Measurements from ENCODE around the gene CPLX3. TPM values are rescaled to one million over a fixed set of nuclear protein-coding genes. Genes with fewer than 3 reads are reported as not detected.

Gene CPLX3
- total and polyA plus RNA-seq, 4 donors, result 0.05 to 0.13 TPM; not detected in 2

GRCh38 chr15:74820056-74820455 lies 6.4 kb upstream of the CPLX3 start:
- ATAC-seq (ENCODE audit: low FRiP score), result no peak
- H3K9me3 ChIP-seq (ENCODE audit: control insufficient read depth, low read length), result no peaks in the 10 kb centered on the region
- H3K4me1 ChIP-seq (ENCODE audit: control insufficient read depth in 1 of 2, insufficient read depth in 2 of 2, low read length in 2 of 2), result no peaks in the 10 kb centered on the region
- DNase-seq, result no peak
- intact Hi-C loops (cut with DNase I), result no loop called here
- 90 to 92% methylated on average over 5 of the region's 5 CpGs for WGBS, 2 donors
- H3K36me3 ChIP-seq (ENCODE audit: control insufficient read depth in 1 of 2, insufficient read depth in 2 of 2, low read length in 1 of 2), result no peaks in the 10 kb centered on the region
- H3K27ac ChIP-seq (ENCODE audit: low read depth in 1 of 2, low read length in 2 of 2), result no peak overlapping the region
- H3K27me3 ChIP-seq (ENCODE audit: control insufficient read depth in 1 of 2, insufficient read depth in 2 of 2, low read length in 1 of 2), result no peaks in the 10 kb centered on the region
- H3K4me3 ChIP-seq (ENCODE audit: low read length in 2 of 2), result no peak overlapping the region

- WGBS, 2 donors, result 56% methylated on average over 11 of the region's 11 CpGs
- Histone ChIP-seq H3K4me1 (ENCODE audit: control insufficient read depth in 1 of 2, insufficient read depth in 2 of 2, low read length in 2 of 2) (no peaks in the 10 kb centered on the region), H3K4me3 (ENCODE audit: low read length in 2 of 2) (no peak overlapping the region), H3K36me3 (ENCODE audit: control insufficient read depth in 1 of 2, insufficient read depth in 2 of 2, low read length in 1 of 2) (no peaks in the 10 kb centered on the region), H3K27me3 (ENCODE audit: control insufficient read depth in 1 of 2, insufficient read depth in 2 of 2, low read length in 1 of 2) (no peaks in the 10 kb centered on the region), H3K27ac (ENCODE audit: low read depth in 1 of 2, low read length in 2 of 2) (no peak overlapping the region), H3K9me3 (ENCODE audit: control insufficient read depth, low read length) (no peaks in the 10 kb centered on the region)
- intact Hi-C loops (cut with DNase I), result no loop called here
- no peak for DNase-seq
- no peak for ATAC-seq (ENCODE audit: low FRiP score)
Measured at GRCh38 chr15:74821091-74821789, 5.2 kb upstream of the CPLX3 start.

DNA sequence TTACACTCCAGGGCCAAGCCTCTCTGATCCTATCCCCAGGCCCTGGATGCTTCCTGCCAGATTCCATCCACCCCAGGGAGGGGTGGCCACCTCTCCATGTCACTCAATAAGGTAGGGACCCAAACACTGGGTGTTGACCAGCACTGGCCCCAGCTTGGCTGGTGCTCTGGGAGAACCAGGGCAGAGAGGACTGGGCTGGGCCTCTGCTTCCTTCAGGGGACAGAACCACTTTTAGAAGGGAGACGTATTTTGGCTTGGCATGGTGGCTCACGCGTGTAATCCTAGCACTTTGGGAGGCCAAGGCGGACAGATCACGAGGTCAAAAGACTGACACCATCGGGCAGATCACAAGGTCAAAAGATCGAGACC lies 4.7 kb upstream of the CPLX3 start:
- no peak overlapping the region for H3K4me3 ChIP-seq (ENCODE audit: low read length in 2 of 2)
- H3K27ac ChIP-seq (ENCODE audit: low read depth in 1 of 2, low read length in 2 of 2), result no peak overlapping the region
- H3K4me1 ChIP-seq (ENCODE audit: control insufficient read depth in 1 of 2, insufficient read depth in 2 of 2, low read length in 2 of 2), result no peaks in the 10 kb centered on the region
- 79 to 86% methylated on average over 7 of the region's 7 CpGs for WGBS, 2 donors
- intact Hi-C loops (cut with DNase I), result no loop called here
- H3K27me3 ChIP-seq (ENCODE audit: control insufficient read depth in 1 of 2, insufficient read depth in 2 of 2, low read length in 1 of 2), result no peaks in the 10 kb centered on the region
- H3K9me3 ChIP-seq (ENCODE audit: control insufficient read depth, low read length), result no peaks in the 10 kb centered on the region
- H3K36me3 ChIP-seq (ENCODE audit: control insufficient read depth in 1 of 2, insufficient read depth in 2 of 2, low read length in 1 of 2), result no peaks in the 10 kb centered on the region
- DNase-seq (no peak), ATAC-seq (ENCODE audit: low FRiP score) (no peak)

GRCh38 chr15:74822233-74822632 lies 4.2 kb upstream of the CPLX3 start:
- Histone ChIP-seq H3K9me3 (ENCODE audit: control insufficient read depth, low read length) (no peaks in the 10 kb centered on the region), H3K27me3 (ENCODE audit: control insufficient read depth in 1 of 2, insufficient read depth in 2 of 2, low read length in 1 of 2) (no peaks in the 10 kb centered on the region), H3K27ac (ENCODE audit: low read depth in 1 of 2, low read length in 2 of 2) (no peak overlapping the region), H3K36me3 (ENCODE audit: control insufficient read depth in 1 of 2, insufficient read depth in 2 of 2, low read length in 1 of 2) (no peaks in the 10 kb centered on the region), H3K4me1 (ENCODE audit: control insufficient read depth in 1 of 2, insufficient read depth in 2 of 2, low read length in 2 of 2) (no peaks in the 10 kb centered on the region), H3K4me3 (ENCODE audit: low read length in 2 of 2) (no peak overlapping the region)
- 68 to 80% methylated on average over 4 of the region's 4 CpGs for WGBS, 2 donors
- ATAC-seq (ENCODE audit: low FRiP score) (no peak), DNase-seq (no peak)
- intact Hi-C loops (cut with DNase I), result no loop called here

DNA sequence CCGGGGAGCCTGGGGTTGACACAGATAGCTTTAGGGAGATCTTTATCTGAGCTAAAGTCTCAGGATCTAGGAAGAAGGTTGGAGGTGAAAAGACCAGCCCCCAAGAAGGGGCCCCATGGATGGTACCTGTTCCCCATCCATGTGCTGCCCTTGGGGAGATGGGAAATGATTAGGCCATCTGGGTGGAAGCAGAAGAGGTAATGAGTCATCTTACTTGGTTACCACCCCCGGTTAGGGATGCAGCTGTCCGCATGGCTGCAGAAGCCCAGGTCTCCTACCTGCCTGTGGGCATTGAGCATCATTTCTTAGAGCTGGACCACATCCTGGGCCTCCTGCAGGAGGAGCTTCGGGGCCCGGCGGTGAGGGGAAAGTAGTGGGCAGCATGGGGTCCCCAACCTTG lies 3.1 kb upstream of the CPLX3 start:
- Histone ChIP-seq H3K27ac (ENCODE audit: low read depth in 1 of 2, low read length in 2 of 2) (no peak overlapping the region), H3K4me3 (ENCODE audit: low read length in 2 of 2) (no peak overlapping the region), H3K36me3 (ENCODE audit: control insufficient read depth in 1 of 2, insufficient read depth in 2 of 2, low read length in 1 of 2) (no peaks in the 10 kb centered on the region), H3K9me3 (ENCODE audit: control insufficient read depth, low read length) (no peaks in the 10 kb centered on the region), H3K4me1 (ENCODE audit: control insufficient read depth in 1 of 2, insufficient read depth in 2 of 2, low read length in 2 of 2) (no peaks in the 10 kb centered on the region), H3K27me3 (ENCODE audit: control insufficient read depth in 1 of 2, insufficient read depth in 2 of 2, low read length in 1 of 2) (no peaks in the 10 kb centered on the region)
- no peak for ATAC-seq (ENCODE audit: low FRiP score)
- DNase-seq, result no peak
- 70 to 72% methylated on average over 4 to 6 of the region's 6 CpGs for WGBS, 2 donors
- intact Hi-C loops (cut with DNase I), result no loop called here

DNA sequence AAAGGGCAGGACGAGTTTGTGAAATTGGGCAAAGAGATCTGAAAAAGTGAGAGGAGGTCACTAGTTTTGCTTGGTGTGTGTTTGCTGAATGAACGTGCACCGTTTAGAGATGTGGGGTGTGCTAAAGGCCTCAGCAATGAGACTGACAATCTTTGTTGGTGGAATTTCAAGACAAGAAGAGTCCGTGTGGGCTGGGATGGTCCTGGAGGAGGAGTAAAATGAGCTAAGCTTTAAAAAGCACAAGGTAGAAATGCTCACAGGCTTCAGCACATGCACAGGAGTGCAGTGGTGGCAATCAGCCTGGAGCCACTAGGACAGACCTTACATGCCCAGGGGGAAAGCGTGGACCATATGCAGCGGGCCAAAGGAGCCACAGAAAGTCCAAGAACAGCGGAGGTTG lies 1.5 kb upstream of the CPLX3 start:
- no peaks in the 10 kb centered on the region for H3K36me3 ChIP-seq (ENCODE audit: control insufficient read depth in 1 of 2, insufficient read depth in 2 of 2, low read length in 1 of 2)
- H3K9me3 ChIP-seq (ENCODE audit: control insufficient read depth, low read length), result no peaks in the 10 kb centered on the region
- ATAC-seq (ENCODE audit: low FRiP score), result no peak
- no peaks in the 10 kb centered on the region for H3K4me1 ChIP-seq (ENCODE audit: control insufficient read depth in 1 of 2, insufficient read depth in 2 of 2, low read length in 2 of 2)
- 72 to 75% methylated on average over 7 of the region's 7 CpGs for WGBS, 2 donors
- DNase-seq, result no peak
- no peaks in the 10 kb centered on the region for H3K27me3 ChIP-seq (ENCODE audit: control insufficient read depth in 1 of 2, insufficient read depth in 2 of 2, low read length in 1 of 2)
- H3K4me3 ChIP-seq (ENCODE audit: low read length in 2 of 2), result no peak overlapping the region
- H3K27ac ChIP-seq (ENCODE audit: low read depth in 1 of 2, low read length in 2 of 2), result no peak overlapping the region
- intact Hi-C loops (cut with DNase I), result no loop called here

GRCh38 chr15:74825866-74826265 lies 561 bp upstream of the CPLX3 start:
- H3K9me3 ChIP-seq (ENCODE audit: control insufficient read depth, low read length), result no peaks in the 10 kb centered on the region
- no peak overlapping the region for H3K4me3 ChIP-seq (ENCODE audit: low read length in 2 of 2)
- H3K27ac ChIP-seq (ENCODE audit: low read depth in 1 of 2, low read length in 2 of 2), result no peak overlapping the region
- intact Hi-C loops (cut with DNase I), result no loop called here
- ATAC-seq (ENCODE audit: low FRiP score) (no peak), DNase-seq (no peak)
- no peaks in the 10 kb centered on the region for H3K27me3 ChIP-seq (ENCODE audit: control insufficient read depth in 1 of 2, insufficient read depth in 2 of 2, low read length in 1 of 2)
- WGBS, 2 donors, result 49 to 50% methylated on average over 9 to 10 of the region's 10 CpGs
- no peaks in the 10 kb centered on the region for H3K36me3 ChIP-seq (ENCODE audit: control insufficient read depth in 1 of 2, insufficient read depth in 2 of 2, low read length in 1 of 2)
- H3K4me1 ChIP-seq (ENCODE audit: control insufficient read depth in 1 of 2, insufficient read depth in 2 of 2, low read length in 2 of 2), result no peaks in the 10 kb centered on the region

DNA sequence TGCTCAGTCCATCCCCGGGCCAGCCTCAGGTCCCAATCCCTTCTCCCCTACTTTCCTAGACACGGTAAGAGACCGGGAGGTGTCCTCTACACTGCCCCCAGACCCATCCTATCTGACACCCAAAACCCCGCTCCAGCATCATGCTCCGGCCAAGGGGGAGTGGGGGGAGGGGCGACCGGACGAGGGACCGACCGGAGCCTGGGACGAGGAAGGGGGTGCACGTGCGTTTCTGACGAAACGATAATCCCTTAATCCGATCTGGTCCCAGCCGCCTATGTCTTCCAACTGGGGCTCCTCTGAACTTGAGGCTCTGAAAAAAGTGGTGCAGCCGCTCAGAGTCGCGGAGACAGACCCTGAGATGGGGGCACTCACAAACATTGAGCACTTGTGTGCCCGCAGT lies 494 bp downstream of the CPLX3 start:
- intact Hi-C loops (cut with DNase I), result no loop called here
- 16 to 19% methylated on average over 21 of the region's 21 CpGs for WGBS, 2 donors
- H3K27me3 ChIP-seq (ENCODE audit: control insufficient read depth in 1 of 2, insufficient read depth in 2 of 2, low read length in 1 of 2), result no peaks in the 10 kb centered on the region

GRCh38 chr15:74827614-74828013 lies 1.2 kb downstream of the CPLX3 start:
- ATAC-seq (ENCODE audit: low FRiP score) (no peak), DNase-seq (no peak)
- intact Hi-C loops (cut with DNase I), result no loop called here
- no peaks in the 10 kb centered on the region for H3K27me3 ChIP-seq (ENCODE audit: control insufficient read depth in 1 of 2, insufficient read depth in 2 of 2, low read length in 1 of 2)
- H3K27ac ChIP-seq (ENCODE audit: low read depth in 1 of 2, low read length in 2 of 2), result no peak overlapping the region
- no peak overlapping the region for H3K4me3 ChIP-seq (ENCODE audit: low read length in 2 of 2)
- WGBS, 2 donors, result 60 to 62% methylated on average over 5 of the region's 5 CpGs
- H3K36me3 ChIP-seq (ENCODE audit: control insufficient read depth in 1 of 2, insufficient read depth in 2 of 2, low read length in 1 of 2), result no peaks in the 10 kb centered on the region
- no peaks in the 10 kb centered on the region for H3K4me1 ChIP-seq (ENCODE audit: control insufficient read depth in 1 of 2, insufficient read depth in 2 of 2, low read length in 2 of 2)
- H3K9me3 ChIP-seq (ENCODE audit: control insufficient read depth, low read length), result no peaks in the 10 kb centered on the region

More for the DNA sequence above, 494 bp downstream of the CPLX3 start:
- Histone ChIP-seq H3K4me3 (ENCODE audit: low read length in 2 of 2) (no peak overlapping the region), H3K4me1 (ENCODE audit: control insufficient read depth in 1 of 2, insufficient read depth in 2 of 2, low read length in 2 of 2) (no peaks in the 10 kb centered on the region), H3K27ac (ENCODE audit: low read depth in 1 of 2, low read length in 2 of 2) (no peak overlapping the region), H3K9me3 (ENCODE audit: control insufficient read depth, low read length) (no peaks in the 10 kb centered on the region), H3K36me3 (ENCODE audit: control insufficient read depth in 1 of 2, insufficient read depth in 2 of 2, low read length in 1 of 2) (no peaks in the 10 kb centered on the region)
- no peak for ATAC-seq (ENCODE audit: low FRiP score)
- no peak for DNase-seq

Measured in aorta (tissue), 5 donors.